MM.1S (cell line): ENCODE results near the gene CFAP300.
A peak's percentile ranks its signal among the peaks of the same experiment; 100 is the strongest.

Experiments
- DNase-seq: peaks from one replicate; pipeline ENCODE4 v3.0.0-alpha.2; 2015
- H2AFZ ChIP-seq: fragments of 300-600 bp; sonication (generic); 2 replicates; pipeline ENCODE4 v1.6.0; 2016; ENCODE audit warnings: antibody characterized with exemption, low read length
- H3F3A ChIP-seq: fragments of 300-600 bp; sonication (generic); 2 replicates; pipeline ENCODE4 v1.6.1; 2016; ENCODE audit warnings: mild to moderate bottlenecking, antibody characterized with exemption, low read length, moderate library complexity, mixed read lengths; ENCODE audit not compliant: insufficient read depth
- H3K27ac ChIP-seq: fragments of 300-600 bp; sonication (generic); 2 replicates; pipeline ENCODE4 v1.5.1; 2016; ENCODE audit warnings: mild to moderate bottlenecking, low read length
- H3K27me3 ChIP-seq: fragments of 300-600 bp; sonication (generic); replicated peaks from 2 replicates; pipeline ENCODE4 v1.6.0; 2016; ENCODE audit warnings: low read length; ENCODE audit not compliant: insufficient read depth
- H3K36me3 ChIP-seq: fragments of 300-600 bp; sonication (generic); replicated peaks from 2 replicates; pipeline ENCODE4 v1.6.1; 2016; ENCODE audit warnings: mild to moderate bottlenecking, low read length, mixed read lengths; ENCODE audit not compliant: insufficient read depth
- H3K4me1 ChIP-seq: fragments of 300-600 bp; sonication (generic); 2 replicates; pipeline ENCODE4 v1.6.1; 2016; ENCODE audit warnings: low read length, mixed read lengths
- H3K4me2 ChIP-seq: fragments of 300-600 bp; sonication (generic); 2 replicates; pipeline ENCODE4 v1.6.0; 2016; ENCODE audit warnings: low read depth, low read length
- H3K4me3 ChIP-seq: fragments of 300-600 bp; sonication (generic); 2 replicates; pipeline ENCODE4 v1.5.1; 2016; ENCODE audit warnings: low read length, mixed read lengths
- H3K79me2 ChIP-seq: fragments of 300-600 bp; sonication (generic); 2 replicates; pipeline ENCODE4 v1.6.1; 2016; ENCODE audit warnings: mixed run types, low read length, mixed read lengths
- H3K9ac ChIP-seq: fragments of 300-600 bp; sonication (generic); 2 replicates; pipeline ENCODE4 v1.6.1; 2016; ENCODE audit warnings: low read length, mixed read lengths
- H3K9me2 ChIP-seq: fragments of 300-600 bp; sonication (generic); replicated peaks from 2 replicates; pipeline ENCODE4 v1.6.1; 2016; ENCODE audit warnings: mild to moderate bottlenecking, low read length, mixed read lengths; ENCODE audit not compliant: insufficient read depth
- H3K9me3 ChIP-seq: fragments of 300-600 bp; sonication (generic); replicated peaks from 2 replicates; pipeline ENCODE4 v1.6.1; 2016; ENCODE audit warnings: mild to moderate bottlenecking, low read length, mixed read lengths; ENCODE audit not compliant: insufficient read depth
- H4K20me1 ChIP-seq: fragments of 300-600 bp; sonication (generic); 2 replicates; pipeline ENCODE4 v1.6.1; 2016; ENCODE audit warnings: mild to moderate bottlenecking, low read length, moderate library complexity, mixed read lengths; ENCODE audit not compliant: insufficient read depth
- EZH2 ChIP-seq: fragments of 300-600 bp; sonication (generic); optimal IDR thresholded peaks from 2 replicates; pipeline ENCODE3; 2017; ENCODE audit warnings: low read depth, mild to moderate bottlenecking, antibody characterized with exemption, low read length, mixed read lengths
- EZH2phosphoT487 ChIP-seq: fragments of 300-600 bp; sonication (generic); IDR thresholded peaks from 2 replicates; pipeline ENCODE4 v1.6.1; 2018; ENCODE audit warnings: antibody characterized with exemption, low read length
- TF ChIP-seq, protein P1 (sequence below): fragments of 300-600 bp; sonication (generic); IDR thresholded peaks from 2 replicates; pipeline ENCODE4 v1.5.1; 2016; ENCODE audit warnings: antibody characterized with exemption, low read length, mixed read lengths

The CFAP300 gene

DNA sequence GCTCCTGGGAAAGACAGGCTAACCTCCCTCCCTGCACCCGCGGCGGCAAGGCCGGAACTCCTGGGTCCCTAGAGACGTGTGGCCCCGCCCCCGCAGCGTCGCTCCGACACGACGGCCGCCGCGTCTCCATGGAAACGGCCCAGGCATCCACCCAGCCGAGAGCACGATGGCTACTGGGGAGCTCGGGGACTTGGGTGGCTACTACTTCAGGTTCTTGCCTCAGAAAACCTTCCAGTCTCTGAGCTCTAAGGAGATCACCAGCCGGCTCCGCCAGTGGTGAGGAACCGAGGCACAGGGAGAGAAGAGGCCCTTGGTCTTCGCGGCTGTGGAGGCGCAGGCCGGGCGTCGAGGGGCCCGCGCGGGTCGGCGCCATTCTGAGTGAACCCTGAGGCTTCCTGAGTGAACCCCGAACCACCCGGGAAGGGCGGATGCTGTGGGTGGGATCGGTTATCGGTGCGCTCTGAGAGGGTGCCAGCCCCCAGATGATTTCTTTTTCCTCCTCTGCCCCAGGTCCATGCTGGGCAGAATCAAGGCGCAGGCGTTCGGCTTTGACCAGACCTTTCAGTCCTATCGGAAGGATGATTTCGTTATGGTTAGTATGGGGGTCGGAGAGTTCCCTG, at the start of gene CFAP300:
TSS of gene CFAP300 (plus strand) at position 133 of the 620 bp plus-strand sequence. CDS start at position 167, 34 bp downstream.
- H3K4me1 ChIP-seq, result no peaks in the 10 kb centered on the region
- H3K9me3 ChIP-seq, result no peaks in the 10 kb centered on the region
- H3K79me2 ChIP-seq, result no peaks in the 10 kb centered on the region
- H3K4me2 ChIP-seq, result peak within 1 kb of the TSS; percentile 69; the same call in 1 of the 2 replicates
- H3K9ac ChIP-seq, result no peak within 1 kb of the TSS; the same call in 1 of the 2 replicates
- peak within 1 kb of the TSS; percentile 71 for H2AFZ ChIP-seq
- H3K4me3 ChIP-seq, result peak within 1 kb of the TSS; percentile 50
- no peak for TF ChIP-seq EZH2
- H3K9me2 ChIP-seq, result no peaks in the 10 kb centered on the region
- H3K36me3 ChIP-seq, result no peaks in the 10 kb centered on the region
- no peaks in the 10 kb centered on the region for H4K20me1 ChIP-seq
- peak; percentile 61 for DNase-seq
- no peaks in the 10 kb centered on the region for H3K27me3 ChIP-seq
- no peaks in the 10 kb centered on the region for H3F3A ChIP-seq
- no peak within 1 kb of the TSS for H3K27ac ChIP-seq

DNA sequence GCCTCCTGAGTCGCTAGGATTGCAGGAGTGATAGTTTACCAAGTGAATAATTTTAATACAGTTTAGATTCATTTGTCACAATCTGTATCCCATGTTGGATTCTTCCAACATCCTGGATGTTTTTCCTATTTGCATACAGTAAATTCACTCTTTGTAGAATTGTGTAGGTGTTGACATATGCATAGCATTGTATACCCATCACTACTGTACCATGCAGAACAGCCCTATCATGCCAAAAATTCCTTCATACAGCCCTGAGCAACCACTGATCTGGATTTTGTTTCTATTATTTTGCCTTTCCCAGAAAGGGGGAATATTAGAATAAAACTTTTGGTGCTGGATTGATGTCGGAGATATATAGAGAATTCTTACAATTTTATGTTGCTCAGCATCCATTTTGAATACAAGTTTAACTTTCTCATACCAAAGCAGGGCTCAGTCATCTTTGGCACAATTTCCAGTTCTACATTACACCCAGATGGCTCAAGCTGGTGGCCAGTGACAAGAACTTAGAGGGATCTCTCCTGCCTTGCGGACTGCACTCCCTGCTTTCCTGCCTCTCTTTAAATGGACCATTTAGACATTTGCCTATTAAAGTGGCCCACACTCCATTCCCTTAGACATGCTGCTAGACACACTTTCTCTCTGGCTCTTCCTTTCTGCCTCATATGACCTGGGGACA, 45.4 kb upstream of the CFAP300 start:
- H3K27me3 ChIP-seq, result no peaks in the 10 kb centered on the region
- H3F3A ChIP-seq, result no peaks in the 10 kb centered on the region
- no peak overlapping the region for H3K4me3 ChIP-seq
- no peak overlapping the region for H3K27ac ChIP-seq
- H2AFZ ChIP-seq, result no peak overlapping the region
- H3K4me1 ChIP-seq, result peaks cover 12% of the 10 kb centered on the region
- H3K9me2 ChIP-seq, result no peaks in the 10 kb centered on the region
- no peak for DNase-seq
- no peaks in the 10 kb centered on the region for H3K79me2 ChIP-seq
- H3K9ac ChIP-seq, result no peak overlapping the region
- H3K4me2 ChIP-seq, result no peak overlapping the region
- no peaks in the 10 kb centered on the region for H3K9me3 ChIP-seq
- TF ChIP-seq EZH2phosphoT487, result no peak
- TF ChIP-seq, protein P1, sequence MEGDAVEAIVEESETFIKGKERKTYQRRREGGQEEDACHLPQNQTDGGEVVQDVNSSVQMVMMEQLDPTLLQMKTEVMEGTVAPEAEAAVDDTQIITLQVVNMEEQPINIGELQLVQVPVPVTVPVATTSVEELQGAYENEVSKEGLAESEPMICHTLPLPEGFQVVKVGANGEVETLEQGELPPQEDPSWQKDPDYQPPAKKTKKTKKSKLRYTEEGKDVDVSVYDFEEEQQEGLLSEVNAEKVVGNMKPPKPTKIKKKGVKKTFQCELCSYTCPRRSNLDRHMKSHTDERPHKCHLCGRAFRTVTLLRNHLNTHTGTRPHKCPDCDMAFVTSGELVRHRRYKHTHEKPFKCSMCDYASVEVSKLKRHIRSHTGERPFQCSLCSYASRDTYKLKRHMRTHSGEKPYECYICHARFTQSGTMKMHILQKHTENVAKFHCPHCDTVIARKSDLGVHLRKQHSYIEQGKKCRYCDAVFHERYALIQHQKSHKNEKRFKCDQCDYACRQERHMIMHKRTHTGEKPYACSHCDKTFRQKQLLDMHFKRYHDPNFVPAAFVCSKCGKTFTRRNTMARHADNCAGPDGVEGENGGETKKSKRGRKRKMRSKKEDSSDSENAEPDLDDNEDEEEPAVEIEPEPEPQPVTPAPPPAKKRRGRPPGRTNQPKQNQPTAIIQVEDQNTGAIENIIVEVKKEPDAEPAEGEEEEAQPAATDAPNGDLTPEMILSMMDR, result no peak
- TF ChIP-seq EZH2, result no peak
- no peaks in the 10 kb centered on the region for H3K36me3 ChIP-seq
- no peaks in the 10 kb centered on the region for H4K20me1 ChIP-seq

DNA sequence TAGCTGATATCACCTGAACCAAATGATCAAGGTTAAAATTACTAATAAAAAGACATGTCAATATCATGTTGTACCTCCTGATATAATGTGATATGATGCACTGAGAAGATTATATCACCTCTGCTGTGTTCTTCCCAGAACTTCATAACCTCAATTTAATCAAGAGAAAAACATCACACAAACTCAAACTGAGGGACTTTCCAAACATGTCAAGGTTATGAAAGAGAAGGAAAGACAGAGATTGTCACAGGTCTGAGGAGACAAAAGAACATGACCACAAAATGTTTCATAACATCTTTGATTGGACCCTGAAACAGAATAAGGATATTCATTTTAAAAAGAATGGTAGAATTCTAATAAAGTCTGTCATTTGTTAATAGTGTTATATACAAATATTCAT, 43.0 kb upstream of the CFAP300 start:
- Histone ChIP-seq H3K27me3 (no peaks in the 10 kb centered on the region), H2AFZ (no peak overlapping the region), H3K4me1 (peaks cover 12% of the 10 kb centered on the region), H3K4me3 (no peak overlapping the region), H3K9me3 (no peaks in the 10 kb centered on the region), H3F3A (no peaks in the 10 kb centered on the region), H3K79me2 (no peaks in the 10 kb centered on the region), H3K27ac (no peak overlapping the region; the same call in 1 of the 2 replicates), H3K36me3 (no peaks in the 10 kb centered on the region), H3K9ac (no peak overlapping the region), H3K9me2 (no peaks in the 10 kb centered on the region), H3K4me2 (peak overlapping the region; percentile 9; the same call in 1 of the 2 replicates), H4K20me1 (no peaks in the 10 kb centered on the region)
- peak; percentile 82 for DNase-seq
- no peak for TF ChIP-seq EZH2
- no peak for TF ChIP-seq EZH2phosphoT487
- TF ChIP-seq, protein P1, result no peak

DNA sequence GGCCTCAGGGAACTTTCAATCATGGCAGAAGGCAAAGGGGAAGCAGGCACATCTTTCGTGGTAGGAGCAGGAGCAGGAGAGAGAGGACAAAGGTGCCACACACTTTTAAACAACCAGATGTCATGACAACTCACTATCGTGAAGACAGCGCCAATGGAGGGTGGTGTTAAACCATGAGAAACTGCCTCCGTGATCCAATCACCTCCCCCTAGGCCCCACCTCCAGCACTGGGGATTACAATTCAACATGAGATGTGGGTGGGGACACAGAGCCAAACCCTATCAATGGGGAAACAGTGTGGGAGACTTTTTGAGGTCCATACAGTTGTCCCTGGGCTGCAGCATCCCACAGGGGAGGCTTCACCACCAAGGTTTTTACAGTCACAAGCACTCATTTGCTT, 41.9 kb upstream of the CFAP300 start:
- no peak for TF ChIP-seq EZH2
- no peak for TF ChIP-seq EZH2phosphoT487
- TF ChIP-seq, protein P1, result no peak
- no peak overlapping the region for H3K4me3 ChIP-seq
- DNase-seq, result no peak
- no peak overlapping the region for H2AFZ ChIP-seq
- no peak overlapping the region for H3K4me2 ChIP-seq
- no peaks in the 10 kb centered on the region for H3K79me2 ChIP-seq
- peaks cover 12% of the 10 kb centered on the region for H3K4me1 ChIP-seq
- H3F3A ChIP-seq, result no peaks in the 10 kb centered on the region
- no peak overlapping the region for H3K9ac ChIP-seq
- no peaks in the 10 kb centered on the region for H3K9me3 ChIP-seq
- no peak overlapping the region for H3K27ac ChIP-seq
- no peaks in the 10 kb centered on the region for H3K36me3 ChIP-seq
- no peaks in the 10 kb centered on the region for H3K27me3 ChIP-seq
- H4K20me1 ChIP-seq, result no peaks in the 10 kb centered on the region
- no peaks in the 10 kb centered on the region for H3K9me2 ChIP-seq
